GM21737 (cell line): ENCODE data around the gene EPS15.
"Not testable (repeated sequence)": the region's sequence is repeated elsewhere in the genome, so short reads cannot be mapped to it uniquely, and the experiment has no call there.

Experiments used
- ATAC-seq: cut with Tn5 transposase; IDR thresholded peaks from one replicate; pipeline ENCODE4 v1.9.1; 2021; ENCODE audit warnings: mild to moderate bottlenecking, moderate library complexity; ENCODE audit not compliant: unreplicated experiment

The EPS15 gene

GRCh38 chr1:51392241-51392640 lies 126.8 kb downstream of the EPS15 start:
- no peak for ATAC-seq

- ATAC-seq, result not testable (repeated sequence)
These were observed 128.4 kb downstream of the EPS15 start for GRCh38 chr1:51390641-51391040.

GRCh38 chr1:51387288-51387687 lies 131.8 kb downstream of the EPS15 start:
- not testable (repeated sequence) for ATAC-seq

GRCh38 chr1:51386259-51386658 lies 132.8 kb downstream of the EPS15 start:
- not testable (repeated sequence) for ATAC-seq

- ATAC-seq, result no peak
These were observed 133.3 kb downstream of the EPS15 start for GRCh38 chr1:51385776-51386175.

GRCh38 chr1:51381964-51382363 lies 137.1 kb downstream of the EPS15 start:
- no peak for ATAC-seq

- ATAC-seq, result no peak
These were observed 138.1 kb downstream of the EPS15 start for GRCh38 chr1:51380936-51381335.

GRCh38 chr1:51378871-51379270 lies 140.2 kb downstream of the EPS15 start:
- no peak for ATAC-seq

- ATAC-seq, result no peak
These were observed 145.2 kb downstream of the EPS15 start for GRCh38 chr1:51373898-51374297.

- ATAC-seq, result no peak
These were observed 146.5 kb downstream of the EPS15 start for GRCh38 chr1:51372561-51372960.

GRCh38 chr1:51369171-51369570 lies 149.9 kb downstream of the EPS15 start:
- no peak for ATAC-seq

- no peak for ATAC-seq
These were observed 153.3 kb downstream of the EPS15 start for GRCh38 chr1:51365774-51366173.

- ATAC-seq, result no peak
These were observed 159.2 kb downstream of the EPS15 start for GRCh38 chr1:51359879-51360278.

GRCh38 chr1:51355382-51355781 lies 163.7 kb downstream of the EPS15 start:
- no peak for ATAC-seq

GRCh38 chr1:51354416-51354815 lies 164.7 kb downstream of the EPS15 start:
- no peak for ATAC-seq

- no peak for ATAC-seq
These were observed 167.2 kb downstream of the EPS15 start for GRCh38 chr1:51351907-51352306.

- ATAC-seq, result no peak
These were observed 169.2 kb downstream of the EPS15 start for GRCh38 chr1:51349862-51350261.

- ATAC-seq, result no peak
These were observed 170.9 kb downstream of the EPS15 start for GRCh38 chr1:51348147-51348527.

GRCh38 chr1:51347398-51348146 lies 171.5 kb downstream of the EPS15 start:
- no peak for ATAC-seq

- no peak for ATAC-seq
These were observed 172.8 kb downstream of the EPS15 start for GRCh38 chr1:51346086-51346942.

- ATAC-seq, result no peak
These were observed 173.8 kb downstream of the EPS15 start for GRCh38 chr1:51345300-51345687.
